HG02840 (cell line): ENCODE data around the gene GEMIN7.
"Not testable (repeated sequence)": the region's sequence is repeated elsewhere in the genome, so short reads cannot be mapped to it uniquely, and the experiment has no call there.

Experiments used
- ATAC-seq: cut with Tn5 transposase; IDR thresholded peaks from one replicate; pipeline ENCODE4 v1.9.1; 2021; ENCODE audit warnings: mild to moderate bottlenecking, moderate library complexity, moderate number of reproducible peaks; ENCODE audit not compliant: unreplicated experiment, low FRiP score

Gene GEMIN7

GRCh38 chr19:45102481-45102880 is 23.4 kb downstream of the GEMIN7 start:
- no peak for ATAC-seq

- no peak for ATAC-seq
These were observed 24.1 kb downstream of the GEMIN7 start for GRCh38 chr19:45103156-45103507.

- ATAC-seq: no peak
These were observed 24.7 kb downstream of the GEMIN7 start for GRCh38 chr19:45103508-45104319.

- ATAC-seq: no peak
These were observed 25.7 kb downstream of the GEMIN7 start for GRCh38 chr19:45104658-45105349.

- ATAC-seq: not testable (repeated sequence)
These were observed 27.3 kb downstream of the GEMIN7 start for GRCh38 chr19:45106363-45106762.

GRCh38 chr19:45107621-45108150 is 28.6 kb downstream of the GEMIN7 start:
- ATAC-seq: no peak

- no peak for ATAC-seq
These were observed 31.8 kb downstream of the GEMIN7 start for GRCh38 chr19:45110851-45111266.

GRCh38 chr19:45112111-45112827 is 33.2 kb downstream of the GEMIN7 start:
- ATAC-seq: no peak

GRCh38 chr19:45113628-45114027 is 34.6 kb downstream of the GEMIN7 start:
- no peak for ATAC-seq

GRCh38 chr19:45114116-45114515 is 35.1 kb downstream of the GEMIN7 start:
- no peak for ATAC-seq

GRCh38 chr19:45115809-45116615 is 37.0 kb downstream of the GEMIN7 start:
- no peak for ATAC-seq

GRCh38 chr19:45117167-45117594 is 38.1 kb downstream of the GEMIN7 start:
- no peak for ATAC-seq

- ATAC-seq: no peak
These were observed 38.6 kb downstream of the GEMIN7 start for GRCh38 chr19:45117671-45118070.

- ATAC-seq: no peak
These were observed 39.0 kb downstream of the GEMIN7 start for GRCh38 chr19:45118106-45118505.

GRCh38 chr19:45118591-45119355 is 39.7 kb downstream of the GEMIN7 start:
- not testable (repeated sequence) for ATAC-seq

- ATAC-seq: no peak
These were observed 40.5 kb downstream of the GEMIN7 start for GRCh38 chr19:45119582-45119981.

GRCh38 chr19:45121827-45122345 is 42.8 kb downstream of the GEMIN7 start:
- ATAC-seq: no peak

GRCh38 chr19:45122832-45123231 is 43.8 kb downstream of the GEMIN7 start:
- ATAC-seq: no peak

GRCh38 chr19:45123440-45123850 is 44.4 kb downstream of the GEMIN7 start:
- ATAC-seq: no peak
